Ecto neural progenitor cell (in vitro differentiated cells): Measurements from ENCODE around the gene TPD52L1.
"Not testable (repeated sequence)": the region's sequence is repeated elsewhere in the genome, so short reads cannot be mapped to it uniquely, and the experiment has no call there.

ENCODE experiments used
- DNase-seq: peaks from one replicate; pipeline ENCODE4 v3.0.0-alpha.2; 2018; ENCODE audit warnings: low spot score

The TPD52L1 gene

DNA sequence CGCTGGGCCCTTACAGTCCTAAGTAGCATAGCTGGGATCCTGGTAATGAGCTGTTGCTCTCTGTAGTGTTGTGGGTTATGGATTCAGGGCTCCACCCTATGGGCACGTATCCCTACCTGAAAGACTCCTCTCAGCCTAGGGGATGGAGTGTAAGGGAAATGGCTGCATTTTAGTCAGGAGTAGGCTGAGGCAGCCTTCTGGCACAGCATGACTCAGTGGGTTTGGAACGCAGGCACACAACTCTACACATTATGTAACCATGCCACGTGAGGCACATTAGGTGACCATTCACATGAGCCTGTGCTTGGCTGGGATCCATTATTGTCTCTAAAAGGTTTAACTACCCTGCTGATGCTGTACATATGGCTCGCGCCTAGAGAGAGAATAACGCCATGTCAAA is 120.4 kb downstream of the TPD52L1 start:
- DNase-seq, result no peak

DNA sequence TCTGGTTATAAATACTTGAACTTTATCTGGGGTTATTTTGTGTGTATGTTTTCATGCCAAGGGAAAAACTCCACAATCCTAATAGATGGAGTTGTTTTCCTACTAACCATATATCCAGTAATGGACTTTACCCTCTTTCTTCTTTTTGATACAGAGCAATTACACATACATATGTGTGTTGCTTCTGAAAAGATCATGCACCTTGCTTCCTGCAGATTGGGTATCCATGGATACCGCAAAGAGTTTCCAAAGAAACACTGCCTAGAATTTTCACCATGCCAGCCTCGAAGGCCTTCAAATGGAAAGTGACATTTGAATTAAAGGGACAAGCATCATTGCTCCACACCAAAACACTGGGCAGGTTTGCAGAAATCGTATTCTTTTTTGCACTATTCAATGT is 121.4 kb downstream of the TPD52L1 start:
- no peak for DNase-seq

- no peak for DNase-seq
These were observed 122.2 kb downstream of the TPD52L1 start for GRCh38 chr6:125275779-125276178.

- no peak for DNase-seq
These were observed 124.3 kb downstream of the TPD52L1 start for GRCh38 chr6:125277838-125278237.

GRCh38 chr6:125279961-125280360 is 126.4 kb downstream of the TPD52L1 start:
- no peak for DNase-seq

GRCh38 chr6:125280370-125281035 is 126.9 kb downstream of the TPD52L1 start:
- not testable (repeated sequence) for DNase-seq

- DNase-seq, result not testable (repeated sequence)
These were observed 128.9 kb downstream of the TPD52L1 start for GRCh38 chr6:125282470-125282869.

DNA sequence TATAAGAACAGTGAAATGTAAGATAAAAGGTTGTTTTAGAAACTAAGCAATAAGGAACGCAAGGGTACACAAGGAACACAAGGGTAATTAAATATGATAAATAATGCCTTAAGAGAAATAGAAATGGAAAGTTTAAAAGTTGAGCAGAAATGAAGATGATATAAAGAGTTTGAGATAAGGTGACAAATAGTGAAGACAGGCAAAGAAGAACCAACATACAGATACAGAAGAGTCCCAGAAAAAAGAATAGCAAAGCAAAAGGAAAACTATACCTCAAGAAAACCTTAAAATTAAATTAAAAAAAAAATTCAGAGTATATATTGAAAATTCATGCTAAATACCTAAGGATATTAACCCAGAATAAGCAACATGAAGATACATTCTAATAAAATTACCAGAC is 131.8 kb downstream of the TPD52L1 start:
- no peak for DNase-seq

- DNase-seq, result no peak
These were observed 132.4 kb downstream of the TPD52L1 start for GRCh38 chr6:125285936-125286335.

DNA sequence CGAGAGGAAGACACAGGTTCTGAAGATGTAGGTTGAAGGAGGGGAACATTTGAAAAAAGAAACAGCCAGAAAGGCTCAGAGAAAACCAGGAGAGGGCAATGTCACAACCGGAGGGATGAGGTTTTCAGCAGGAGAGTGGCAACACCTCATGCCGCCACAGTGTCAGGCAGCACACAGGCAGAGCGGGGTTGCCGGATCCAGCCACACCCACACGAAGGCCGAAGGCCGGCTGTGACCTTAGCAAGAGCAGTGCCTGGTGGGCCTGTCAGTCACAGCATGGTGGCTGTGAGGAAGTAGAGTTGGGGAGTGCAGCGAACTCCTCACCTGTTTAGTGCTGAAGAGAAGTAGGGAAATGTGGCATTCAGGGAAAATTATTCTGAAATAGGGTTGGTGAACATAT is 134.1 kb downstream of the TPD52L1 start:
- DNase-seq, result no peak

GRCh38 chr6:125293587-125293986 is 140.0 kb downstream of the TPD52L1 start:
- no peak for DNase-seq

DNA sequence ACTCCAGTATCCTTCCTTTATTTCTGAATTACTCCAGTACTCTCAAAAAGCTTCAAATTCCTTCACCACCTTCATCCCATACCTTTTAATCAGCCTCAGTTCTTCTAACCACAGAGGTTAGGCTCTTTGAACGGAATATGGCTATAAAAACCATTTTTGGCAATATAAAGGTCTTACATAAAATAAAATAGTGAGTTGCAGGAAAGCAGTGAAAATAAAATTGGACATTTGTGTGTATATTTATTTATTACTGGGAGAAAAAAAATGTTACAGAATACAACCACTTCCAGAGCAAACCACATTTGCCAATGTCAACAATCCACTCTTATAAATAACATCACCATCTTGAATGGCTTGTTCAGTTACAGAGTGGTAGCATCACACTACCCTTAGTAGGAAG is 140.5 kb downstream of the TPD52L1 start:
- no peak for DNase-seq

- no peak for DNase-seq
These were observed 141.4 kb downstream of the TPD52L1 start for GRCh38 chr6:125294925-125295324.

DNA sequence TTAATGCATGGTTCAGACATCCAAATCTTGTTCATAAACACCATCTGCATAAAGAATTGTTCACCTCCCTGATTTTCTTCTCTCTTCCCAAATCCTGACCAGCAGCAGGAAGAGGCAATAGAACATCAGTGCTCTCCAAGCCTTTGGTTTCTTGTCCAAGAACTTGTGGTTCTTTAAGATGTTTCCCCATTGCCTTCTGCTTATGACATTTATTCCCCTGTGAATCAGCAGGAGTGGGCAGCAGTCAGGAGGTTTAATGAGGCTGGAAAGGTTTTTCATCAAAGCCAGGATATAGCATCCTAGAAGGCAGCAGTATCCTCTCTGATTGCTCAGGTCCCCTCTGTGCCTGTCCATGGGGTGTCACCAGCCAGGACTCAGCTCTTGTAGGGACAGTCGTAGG is 142.9 kb downstream of the TPD52L1 start:
- no peak for DNase-seq

- no peak for DNase-seq
These were observed 145.7 kb downstream of the TPD52L1 start for GRCh38 chr6:125299257-125299656.

- no peak for DNase-seq
These were observed 147.4 kb downstream of the TPD52L1 start for GRCh38 chr6:125300992-125301434.

DNA sequence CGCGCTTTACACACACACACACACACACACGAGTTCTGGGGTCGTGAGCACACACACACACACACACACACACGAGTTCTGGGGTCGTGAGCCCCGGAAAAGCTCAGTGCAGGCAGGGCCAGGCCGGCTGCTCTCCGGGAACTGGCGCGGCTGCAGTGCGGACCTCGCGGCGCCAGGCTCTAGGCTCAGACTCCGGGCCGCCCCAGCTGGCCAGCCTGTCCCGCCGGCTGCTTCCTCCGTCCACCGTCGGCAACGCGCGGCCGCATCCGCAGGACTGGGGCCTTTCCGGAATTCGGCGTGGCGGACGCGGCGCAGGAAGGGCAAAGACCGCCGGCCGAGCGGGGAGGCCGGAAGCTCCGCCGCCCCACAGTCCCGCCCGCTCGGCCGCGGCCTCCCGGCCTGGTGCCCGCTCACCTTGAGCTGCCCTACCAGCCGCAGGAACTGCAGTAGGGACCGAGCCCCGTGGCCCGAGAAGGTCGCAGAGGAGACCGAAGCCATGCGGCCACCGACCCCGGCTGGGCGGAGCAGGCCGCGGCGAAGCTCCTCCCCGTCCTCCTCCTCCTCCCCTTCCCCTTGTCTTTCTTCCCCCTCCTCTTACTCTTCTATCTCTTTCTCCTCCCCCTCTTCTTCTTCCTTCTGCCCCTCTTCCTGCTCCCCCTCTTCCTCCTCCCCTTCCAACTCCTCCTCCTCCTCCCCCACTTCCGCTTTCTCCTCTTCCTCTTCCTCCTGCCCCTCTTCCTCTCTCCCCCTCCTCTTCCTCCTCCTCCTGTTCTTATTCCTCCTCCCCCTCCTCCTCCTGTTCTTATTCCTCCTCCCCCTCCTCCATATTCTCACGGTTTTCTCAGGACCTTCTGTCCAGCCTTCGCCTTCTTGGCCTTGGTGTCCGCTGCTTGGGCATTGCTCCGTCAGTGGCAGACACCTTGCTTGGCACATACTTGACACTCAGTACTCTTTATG is 148.1 kb downstream of the TPD52L1 start, which contains the start of gene HDDC2:
HDDC2 (minus strand) TSS at position 533 of the 957 bp plus-strand sequence; CDS start at position 498, 35 bp downstream.
- peak; percentile 84 for DNase-seq

- DNase-seq, result no peak
These were observed 149.4 kb downstream of the TPD52L1 start for GRCh38 chr6:125302840-125303511.

GRCh38 chr6:125303512-125303854 is 149.9 kb downstream of the TPD52L1 start:
- no peak for DNase-seq

DNA sequence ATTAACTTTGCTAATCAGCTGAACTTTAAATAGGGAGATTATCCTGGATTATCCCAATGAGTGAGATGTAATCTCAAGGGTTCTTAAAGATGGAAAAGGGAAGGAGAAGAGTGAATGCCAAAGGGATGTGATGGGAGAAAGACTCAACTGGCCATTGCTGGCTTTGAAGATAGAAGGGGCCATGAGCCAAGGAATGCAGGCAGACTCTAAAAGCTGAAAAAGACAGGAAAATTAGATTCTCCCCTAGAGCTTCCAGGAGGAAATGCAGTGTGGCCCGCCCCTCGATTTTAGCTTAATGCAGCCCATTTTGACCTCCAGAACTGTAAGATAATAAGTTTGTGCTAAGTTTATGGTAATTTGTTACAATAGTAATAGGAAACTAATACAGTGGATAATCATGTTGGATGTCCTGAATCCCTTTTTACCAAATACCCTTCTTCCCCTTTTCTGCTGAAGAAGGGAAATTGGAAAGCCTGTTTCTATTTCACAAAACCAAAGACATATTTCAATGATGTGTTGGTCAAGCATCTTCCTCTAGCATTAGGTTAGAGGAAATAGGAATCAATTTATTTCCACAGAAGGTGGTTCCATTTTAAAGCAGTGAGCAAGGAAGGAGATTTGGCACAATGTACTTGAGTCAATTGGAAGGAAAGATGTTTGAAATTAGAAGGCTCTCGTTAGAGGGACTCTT is 151.5 kb downstream of the TPD52L1 start:
- no peak for DNase-seq

GRCh38 chr6:125306756-125307149 is 153.2 kb downstream of the TPD52L1 start:
- DNase-seq, result no peak
